Mammary epithelial cell (primary cell): ENCODE results near the gene EMILIN2.

Source experiments
- CTCF ChIP-seq, 2 donors: IDR thresholded peaks in 1 of 2; conservative IDR thresholded peaks in 1 of 2; 2 replicates each; pipeline ENCODE4 v1.5.1; 2011 to 2012; ENCODE audit warnings: inconsistent platforms in 2 of 2, low read length in 2 of 2, mild to moderate bottlenecking in 2 of 2, control low read depth in 1 of 2, low read depth in 1 of 2; ENCODE audit not compliant: insufficient read depth in 1 of 2; ENCODE audit errors: extremely low read depth in 1 of 2
- EZH2 ChIP-seq: IDR thresholded peaks from 2 replicates; pipeline ENCODE4 v1.6.1; 2012; ENCODE audit warnings: low read length, inconsistent platforms, borderline replicate concordance

- TF ChIP-seq CTCF (conservative IDR thresholded peaks at IDR 0.05 in 1 of 2, IDR thresholded peaks at IDR 0.05 in 1 of 2; ENCODE audit: extremely low read depth in 1 of 2, insufficient read depth in 1 of 2, low read depth in 1 of 2, low read length in 2 of 2) (no peak), EZH2 (no peak)
These were observed 109.2 kb downstream of the EMILIN2 start for GRCh38 chr18:2956056-2956455.
